Keratinocyte (primary cell): Measurements from ENCODE around the gene DOCK3. TPM values are rescaled to one million over a fixed set of nuclear protein-coding genes. Genes with fewer than 3 reads are reported as not detected.
"Not testable (repeated sequence)": the region's sequence is repeated elsewhere in the genome, so short reads cannot be mapped to it uniquely, and the experiment has no call there.

ENCODE experiments used
- DNase-seq: peaks from one replicate; pipeline ENCODE4 v3.0.0-alpha.2; 2011; ENCODE audit warnings: low read depth, missing footprints, low spot score
- FAIRE-seq: peaks from 2 replicates; lab custom pipeline; 2011; peaks lifted over from hg19 to GRCh38; lab: Jason Lieb, UNC
- H2AFZ ChIP-seq: 2 replicates; pipeline ENCODE4 v1.6.0; 2012; ENCODE audit warnings: low read length, control low read depth, inconsistent platforms; ENCODE audit not compliant: control insufficient read depth
- H3K27ac ChIP-seq: 2 replicates; pipeline ENCODE4 v1.5.1; 2011; ENCODE audit warnings: low read length; ENCODE audit not compliant: control insufficient read depth, insufficient read depth
- H3K27me3 ChIP-seq: 3 replicates; pipeline ENCODE4 v1.6.0; 2011; ENCODE audit warnings: low read length; ENCODE audit not compliant: control insufficient read depth, insufficient read depth; ENCODE audit errors: extremely low read depth
- H3K36me3 ChIP-seq, 2 experiments: 2 replicates in 1 of 2; 3 replicates in 1 of 2; pipeline ENCODE4 v1.5.1; 2011; ENCODE audit warnings: low read length in 2 of 2, mild to moderate bottlenecking in 1 of 2; ENCODE audit not compliant: control insufficient read depth in 2 of 2, insufficient read depth in 2 of 2; ENCODE audit errors: extremely low read depth in 1 of 2
- H3K4me1 ChIP-seq: 3 replicates; pipeline ENCODE4 v1.5.1; 2011; ENCODE audit warnings: low read length; ENCODE audit not compliant: control insufficient read depth, insufficient read depth; ENCODE audit errors: extremely low read depth
- H3K4me2 ChIP-seq: 3 replicates; pipeline ENCODE4 v1.6.0; 2011; ENCODE audit warnings: low read depth, low read length; ENCODE audit not compliant: control insufficient read depth, insufficient read depth; ENCODE audit errors: extremely low read depth
- H3K4me3 ChIP-seq, 3 experiments: fragments of 200-600 bp in 1 of 3; sonication (generic) in 1 of 3; 2 replicates in 2 of 3; 3 replicates in 1 of 3; pipeline ENCODE4 v1.5.1; 2011 to 2016; ENCODE audit warnings: low read length in 3 of 3, mild to moderate bottlenecking in 3 of 3, control low read depth in 2 of 3, inconsistent platforms in 1 of 3, low read depth in 1 of 3, mixed read lengths in 1 of 3, mixed run types in 1 of 3, moderate library complexity in 1 of 3; ENCODE audit not compliant: control insufficient read depth in 2 of 3, insufficient read depth in 2 of 3; ENCODE audit errors: extremely low read depth in 1 of 3
- H3K79me2 ChIP-seq: 2 replicates; pipeline ENCODE4 v1.6.0; 2012; ENCODE audit warnings: low read length; ENCODE audit not compliant: control insufficient read depth, insufficient read depth
- H3K9ac ChIP-seq: 3 replicates; pipeline ENCODE4 v1.6.0; 2011; ENCODE audit warnings: low read length; ENCODE audit not compliant: control insufficient read depth, insufficient read depth; ENCODE audit errors: extremely low read depth
- H3K9me1 ChIP-seq: 3 replicates; pipeline ENCODE4 v1.6.0; 2011; ENCODE audit warnings: low read length; ENCODE audit not compliant: control insufficient read depth, insufficient read depth; ENCODE audit errors: extremely low read depth
- H3K9me3 ChIP-seq: 2 replicates; pipeline ENCODE4 v1.5.1; 2012; ENCODE audit warnings: low read depth, low read length; ENCODE audit not compliant: control insufficient read depth
- H4K20me1 ChIP-seq: 3 replicates; pipeline ENCODE4 v1.6.0; 2011; ENCODE audit warnings: low read length; ENCODE audit not compliant: control insufficient read depth, insufficient read depth; ENCODE audit errors: extremely low read depth
- CTCF ChIP-seq, 3 experiments: IDR thresholded peaks in 1 of 3; conservative IDR thresholded peaks in 1 of 3; optimal IDR thresholded peaks in 1 of 3; 2 replicates in 2 of 3; 3 replicates in 1 of 3; pipeline versions ENCODE3 to v1.5.1; 2011; ENCODE audit warnings: low read length in 3 of 3, mild to moderate bottlenecking in 3 of 3, moderate library complexity in 2 of 3, control low read depth in 1 of 3, inconsistent platforms in 1 of 3; ENCODE audit not compliant: insufficient read depth in 2 of 3; ENCODE audit errors: extremely low read depth in 1 of 3
- EZH2 ChIP-seq: IDR thresholded peaks from one replicate; pipeline ENCODE4 v1.6.1; 2012; ENCODE audit warnings: inconsistent platforms, mild to moderate bottlenecking, low read length, moderate library complexity
- dilution Hi-C: fragments of 300-500 bp; cut with MboI; formaldehyde crosslinking; loops from one replicate; pipeline ENCODE4 v1.7.0; 2020; ENCODE audit warnings: low sequenced_read_pairs; ENCODE audit not compliant: extremely low pct_ligation_motif_present
- polyA plus RNA-seq, 5 experiments: library from polyadenylated mRNA; depleted of rRNA in 3 of 5; stranded (reverse) in 3 of 5; stranded (forward) in 1 of 5; unstranded in 1 of 5; fragments of >200 nt; gene quantifications; 1 replicate in 1 of 5; 2 replicates in 3 of 5; 3 replicates in 1 of 5; pipeline versions ENCODE4 v1.2.1 to v1.2.3, GENCODE V29; 2011 to 2012; ENCODE audit warnings: missing spikeins in 2 of 5, low read depth in 1 of 5, low replicate concordance in 1 of 5

The DOCK3 gene
- polyA plus RNA-seq, 1 donor (not counting 4 experiments of a cell fraction or from before 2014, with no cell fraction given): 0.10 TPM

- no peak overlapping the region for H3K27ac ChIP-seq
- dilution Hi-C loops: no loop called here
- H3K79me2 ChIP-seq: no peaks in the 10 kb centered on the region
- DNase-seq: no peak
- no peak overlapping the region for H3K9ac ChIP-seq
- H3K4me1 ChIP-seq: no peaks in the 10 kb centered on the region
- no peak for TF ChIP-seq CTCF (optimal IDR thresholded peaks at IDR 0.05 in 1 of 3, IDR thresholded peaks at IDR 0.05 in 1 of 3, conservative IDR thresholded peaks at IDR 0.05 in 1 of 3; ENCODE audit: extremely low read depth in 1 of 3, insufficient read depth in 2 of 3, low read length in 3 of 3)
- H3K9me1 ChIP-seq: no peaks in the 10 kb centered on the region
- H3K36me3 ChIP-seq: no peaks in the 10 kb centered on the region
- H3K4me2 ChIP-seq: no peak overlapping the region
- no peak overlapping the region for H2AFZ ChIP-seq
- FAIRE-seq: no peak
- no peaks in the 10 kb centered on the region for H3K27me3 ChIP-seq
- H3K4me3 ChIP-seq: no peak overlapping the region
- H4K20me1 ChIP-seq: no peaks in the 10 kb centered on the region
- no peaks in the 10 kb centered on the region for H3K9me3 ChIP-seq
These were observed 583.1 kb downstream of the DOCK3 start for GRCh38 chr3:51257870-51258269.

- H4K20me1 ChIP-seq, H3K9me3 ChIP-seq, H3K9ac ChIP-seq, H3K27ac ChIP-seq, FAIRE-seq, H3K4me2 ChIP-seq, DNase-seq, H3K27me3 ChIP-seq, H3K36me3 ChIP-seq, H3K4me1 ChIP-seq, H3K4me3 ChIP-seq, H3K9me1 ChIP-seq, H3K79me2 ChIP-seq, dilution Hi-C loops, H2AFZ ChIP-seq: not testable (repeated sequence)
These were observed 589.4 kb downstream of the DOCK3 start for GRCh38 chr3:51264166-51264565.

- no peak for FAIRE-seq
These were observed 593.4 kb downstream of the DOCK3 start for GRCh38 chr3:51268132-51268531.

More at GRCh38 chr3:51268132-51268531, 593.4 kb downstream of the DOCK3 start:
- H3K27me3 ChIP-seq: no peaks in the 10 kb centered on the region
- no peak for TF ChIP-seq CTCF (optimal IDR thresholded peaks at IDR 0.05 in 1 of 3, IDR thresholded peaks at IDR 0.05 in 1 of 3, conservative IDR thresholded peaks at IDR 0.05 in 1 of 3; ENCODE audit: extremely low read depth in 1 of 3, insufficient read depth in 2 of 3, low read length in 3 of 3)
- no peak for TF ChIP-seq EZH2
- no peak overlapping the region for H3K9ac ChIP-seq
- H3K4me2 ChIP-seq: no peak overlapping the region
- dilution Hi-C loops: no loop called here
- no peaks in the 10 kb centered on the region for H3K36me3 ChIP-seq
- no peaks in the 10 kb centered on the region for H3K79me2 ChIP-seq
- no peak overlapping the region for H3K27ac ChIP-seq
- no peaks in the 10 kb centered on the region for H3K9me1 ChIP-seq
- no peaks in the 10 kb centered on the region for H3K4me1 ChIP-seq
- H3K9me3 ChIP-seq: no peaks in the 10 kb centered on the region
- no peak overlapping the region for H3K4me3 ChIP-seq
- no peak overlapping the region for H2AFZ ChIP-seq
- no peaks in the 10 kb centered on the region for H4K20me1 ChIP-seq
- DNase-seq: no peak
